Tibial artery (tissue), 4 donors: ENCODE results near the gene PLCH1.
A peak's percentile ranks its signal among the peaks of the same experiment; 100 is the strongest.

Experiments used
- DNase-seq, 2 donors: peaks; one replicate each; pipeline ENCODE4 v3.0.0-alpha.2; 2019
- H3K27ac ChIP-seq, 2 donors: fragments of 200-600 bp; sonication (generic) in 1 of 2; 1 replicate in 1 of 2; 2 replicates in 1 of 2; pipeline ENCODE4 v1.5.1; 2018 to 2019; ENCODE audit warnings: mild to moderate bottlenecking in 1 of 2
- H3K27me3 ChIP-seq, 2 donors: fragments of 200-600 bp; sonication (generic) in 1 of 2; one replicate each; pipeline versions ENCODE4 v1.5.1 to v1.6.0; 2016 to 2019
- H3K36me3 ChIP-seq, 3 donors: fragments of 200-600 bp; sonication (generic) in 2 of 3; one replicate each; pipeline ENCODE4 v1.5.1; 2016 to 2019; ENCODE audit warnings: mild to moderate bottlenecking in 2 of 3
- H3K4me1 ChIP-seq, 4 donors: fragments of 200-600 bp; sonication (generic) in 2 of 4; 1 replicate in 3 of 4; 2 replicates in 1 of 4; pipeline ENCODE4 v1.5.1; 2016 to 2019
- H3K4me3 ChIP-seq, 2 donors: fragments of 200-600 bp; sonication (generic) in 1 of 2; 1 replicate in 1 of 2; 2 replicates in 1 of 2; pipeline ENCODE4 v1.5.1; 2018 to 2019; ENCODE audit warnings: mild to moderate bottlenecking in 2 of 2
- H3K9me3 ChIP-seq, 3 donors: fragments of 200-600 bp; sonication (generic) in 1 of 3; one replicate each; pipeline ENCODE4 v1.5.1; 2016 to 2019
- intact Hi-C: fragments of 100-400 bp; cut with DNase I; formaldehyde crosslinking; loops from one replicate; pipeline ENCODE4 v1.15.0; 2023; ENCODE audit warnings: low total_unique reads
- TF ChIP-seq, protein P1 (sequence below), 2 experiments: fragments of 200-600 bp in 1 of 2; fragments of 450-650 bp in 1 of 2; IDR thresholded peaks; one replicate each; pipeline ENCODE4 v1.5.1; 2017 to 2019; ENCODE audit warnings: antibody characterized with exemption in 2 of 2, mild to moderate bottlenecking in 1 of 2, moderate library complexity in 1 of 2

The PLCH1 gene

DNA sequence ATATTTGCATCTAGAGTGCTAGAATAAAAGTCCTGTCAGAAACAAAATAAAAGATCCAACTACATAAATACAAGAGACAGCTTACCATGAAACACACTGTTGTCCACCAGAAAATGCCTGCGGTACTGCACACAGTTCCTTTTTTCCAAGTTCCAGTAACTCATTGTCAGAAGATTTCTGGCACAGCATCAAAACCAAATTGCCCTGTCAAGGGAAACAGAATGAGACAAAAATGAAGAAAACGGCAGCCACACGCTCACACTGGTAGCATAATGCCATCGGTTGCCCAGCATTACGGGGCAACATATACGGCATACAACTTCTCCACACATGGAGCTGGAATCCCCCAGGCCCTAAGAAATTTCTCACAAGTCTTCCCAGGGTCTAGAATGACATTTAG lies 40.8 kb downstream of the PLCH1 start:
- H3K27me3 ChIP-seq, result no peaks in the 10 kb centered on the region
- no peak overlapping the region for H3K27ac ChIP-seq

DNA sequence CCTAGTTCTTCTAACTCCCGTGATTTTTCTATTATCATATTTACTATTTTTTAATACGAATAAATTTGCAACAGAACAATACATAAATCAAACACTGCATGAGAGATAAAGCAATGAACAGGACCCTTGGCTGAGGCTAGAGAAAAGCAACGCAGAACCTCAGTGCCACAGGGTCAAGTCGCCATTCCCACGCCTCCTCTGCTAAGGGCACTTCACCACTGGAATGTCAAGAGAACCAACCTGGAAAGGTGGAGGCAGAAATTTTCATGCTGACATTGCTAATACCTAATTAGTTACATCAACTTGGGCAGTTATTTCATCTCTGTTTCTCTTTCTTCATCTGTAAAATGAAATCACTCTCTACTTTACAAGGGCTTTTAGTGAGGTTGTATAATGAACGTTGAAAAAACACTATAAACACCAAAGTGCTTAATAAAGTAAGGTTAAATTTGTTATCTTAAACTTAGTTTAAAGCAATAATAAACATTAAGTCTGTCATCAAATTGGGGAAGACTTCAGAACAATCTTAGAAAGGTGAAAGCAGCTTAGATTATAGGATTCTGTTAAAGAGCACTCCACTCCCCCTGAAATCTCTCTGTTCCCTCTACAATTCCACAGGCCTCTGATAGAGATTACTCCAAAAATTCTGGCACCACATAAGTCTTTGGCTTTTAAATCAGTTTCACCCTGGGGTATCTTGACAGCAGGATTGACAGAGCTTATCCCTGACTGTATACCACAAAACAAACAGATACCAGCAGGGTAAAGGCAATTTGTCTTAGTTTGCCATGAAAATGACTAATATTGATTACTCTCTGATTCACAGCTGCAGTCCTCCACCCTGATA lies 41.9 kb downstream of the PLCH1 start:
- TF ChIP-seq, protein P1, sequence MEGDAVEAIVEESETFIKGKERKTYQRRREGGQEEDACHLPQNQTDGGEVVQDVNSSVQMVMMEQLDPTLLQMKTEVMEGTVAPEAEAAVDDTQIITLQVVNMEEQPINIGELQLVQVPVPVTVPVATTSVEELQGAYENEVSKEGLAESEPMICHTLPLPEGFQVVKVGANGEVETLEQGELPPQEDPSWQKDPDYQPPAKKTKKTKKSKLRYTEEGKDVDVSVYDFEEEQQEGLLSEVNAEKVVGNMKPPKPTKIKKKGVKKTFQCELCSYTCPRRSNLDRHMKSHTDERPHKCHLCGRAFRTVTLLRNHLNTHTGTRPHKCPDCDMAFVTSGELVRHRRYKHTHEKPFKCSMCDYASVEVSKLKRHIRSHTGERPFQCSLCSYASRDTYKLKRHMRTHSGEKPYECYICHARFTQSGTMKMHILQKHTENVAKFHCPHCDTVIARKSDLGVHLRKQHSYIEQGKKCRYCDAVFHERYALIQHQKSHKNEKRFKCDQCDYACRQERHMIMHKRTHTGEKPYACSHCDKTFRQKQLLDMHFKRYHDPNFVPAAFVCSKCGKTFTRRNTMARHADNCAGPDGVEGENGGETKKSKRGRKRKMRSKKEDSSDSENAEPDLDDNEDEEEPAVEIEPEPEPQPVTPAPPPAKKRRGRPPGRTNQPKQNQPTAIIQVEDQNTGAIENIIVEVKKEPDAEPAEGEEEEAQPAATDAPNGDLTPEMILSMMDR (IDR thresholded peaks at IDR 0.05), result no peak
- Histone ChIP-seq H3K4me3 (no peak overlapping the region), H3K27me3 (no peaks in the 10 kb centered on the region), H3K36me3 (no peaks in the 10 kb centered on the region), H3K9me3 (no peaks in the 10 kb centered on the region), H3K4me1 (no peaks in the 10 kb centered on the region), H3K27ac (no peak overlapping the region)
- DNase-seq, result no peak
- intact Hi-C loops, result loop anchor here (5.0 to 10.0 kb wide), 2 partner anchors 348 to 1366 kb away; no protein-coding TSS in a partner anchor

More for the DNA sequence above, 40.8 kb downstream of the PLCH1 start:
- Histone ChIP-seq H3K4me3 (no peak overlapping the region), H3K4me1 (no peaks in the 10 kb centered on the region), H3K9me3 (no peaks in the 10 kb centered on the region), H3K36me3 (no peaks in the 10 kb centered on the region)
- no peak for DNase-seq
- TF ChIP-seq, protein P1 (IDR thresholded peaks at IDR 0.05), result no peak
- intact Hi-C loops, result loop anchor here (5.0 to 10.0 kb wide), 2 partner anchors 349 to 1367 kb away; no protein-coding TSS in a partner anchor

DNA sequence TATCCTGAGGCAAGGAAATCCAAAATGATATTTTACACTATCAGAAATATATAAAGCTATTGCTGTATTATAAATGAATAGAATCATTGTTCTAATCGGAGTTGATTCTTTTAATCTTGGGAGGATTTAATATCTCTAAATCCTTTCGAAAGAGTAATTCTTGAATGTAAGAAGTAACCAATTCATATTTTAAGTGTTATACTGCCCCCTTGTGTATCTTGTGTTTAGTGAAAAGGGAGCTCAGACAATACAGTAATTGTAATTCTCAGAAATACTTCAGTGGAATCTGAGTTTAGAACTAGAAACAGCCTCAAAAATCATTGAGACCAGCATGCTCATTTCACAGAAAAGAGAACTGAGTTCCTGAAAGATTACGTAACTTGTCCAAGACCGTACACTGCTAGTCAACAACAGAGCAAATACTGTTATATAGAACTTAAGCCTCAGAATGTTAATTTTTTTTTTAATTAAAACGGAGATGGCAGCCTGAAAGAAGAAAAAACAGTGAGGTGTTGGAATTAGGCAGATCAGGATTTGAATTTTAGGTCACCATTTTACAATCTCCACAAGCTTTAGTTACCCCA lies 42.9 kb downstream of the PLCH1 start:
- Histone ChIP-seq H3K36me3 (no peaks in the 10 kb centered on the region), H3K4me3 (no peak overlapping the region), H3K27me3 (no peaks in the 10 kb centered on the region), H3K9me3 (no peaks in the 10 kb centered on the region), H3K27ac (no peak overlapping the region), H3K4me1 (no peaks in the 10 kb centered on the region)
- TF ChIP-seq, protein P1 (IDR thresholded peaks at IDR 0.05), result peak; percentile 59 to 75
- intact Hi-C loops, result loop anchor here (5.0 to 10.0 kb wide), 2 partner anchors 347 to 1365 kb away; no protein-coding TSS in a partner anchor
- no peak for DNase-seq

DNA sequence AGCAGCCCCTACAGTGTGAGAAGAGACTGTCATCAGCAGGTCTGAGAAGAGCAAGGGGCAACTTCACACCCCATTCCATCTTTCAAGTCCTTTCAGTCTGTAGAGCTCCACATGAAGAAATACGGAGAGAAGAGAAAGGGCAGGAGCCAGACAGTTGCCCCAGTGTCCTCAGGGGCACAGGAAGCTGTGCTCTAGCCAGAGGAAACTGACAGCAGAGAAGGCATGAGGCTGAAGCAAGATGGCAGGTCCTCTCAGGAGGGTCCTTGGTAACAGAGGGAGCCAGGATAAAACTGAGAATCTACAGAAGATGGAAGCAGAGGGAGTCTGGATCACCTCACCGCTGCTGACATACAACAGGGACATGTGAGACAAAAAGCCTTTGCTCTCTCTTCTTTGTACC lies 47.3 kb downstream of the PLCH1 start:
- Histone ChIP-seq H3K36me3 (no peaks in the 10 kb centered on the region), H3K27me3 (no peaks in the 10 kb centered on the region), H3K9me3 (no peaks in the 10 kb centered on the region), H3K4me1 (no peaks in the 10 kb centered on the region), H3K4me3 (no peak overlapping the region), H3K27ac (no peak overlapping the region)
- no peak for DNase-seq
- intact Hi-C loops, result no loop called here
- TF ChIP-seq, protein P1 (IDR thresholded peaks at IDR 0.05), result no peak

DNA sequence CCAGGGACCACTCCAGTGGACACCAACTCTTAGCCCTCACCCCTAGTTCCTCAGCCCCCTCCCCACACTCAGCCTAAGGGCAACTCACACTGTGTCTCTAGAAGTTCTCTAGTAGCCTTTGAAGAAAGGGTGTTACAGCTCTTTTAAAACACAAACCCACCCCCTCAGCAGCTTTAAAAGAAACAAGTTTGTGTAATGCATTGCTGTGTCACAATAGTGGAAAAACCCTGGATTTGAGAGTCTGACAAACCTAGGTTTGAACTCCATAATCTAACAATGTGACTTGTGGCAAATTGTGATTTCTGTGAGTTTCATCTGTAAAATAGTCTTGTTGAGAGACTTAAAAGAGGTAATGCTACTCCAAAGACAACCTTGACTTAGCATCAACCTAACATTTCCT lies 54.0 kb downstream of the PLCH1 start:
- no peaks in the 10 kb centered on the region for H3K9me3 ChIP-seq
- H3K27me3 ChIP-seq, result no peaks in the 10 kb centered on the region
- H3K4me3 ChIP-seq, result no peak overlapping the region
- H3K36me3 ChIP-seq, result no peaks in the 10 kb centered on the region
- no peak overlapping the region for H3K27ac ChIP-seq
- H3K4me1 ChIP-seq, result no peaks in the 10 kb centered on the region
- intact Hi-C loops, result no loop called here
- no peak for DNase-seq
- TF ChIP-seq, protein P1 (IDR thresholded peaks at IDR 0.05), result no peak
